ENCODE results near the gene MAPRE2.

- TF ChIP-seq, protein P1, sequence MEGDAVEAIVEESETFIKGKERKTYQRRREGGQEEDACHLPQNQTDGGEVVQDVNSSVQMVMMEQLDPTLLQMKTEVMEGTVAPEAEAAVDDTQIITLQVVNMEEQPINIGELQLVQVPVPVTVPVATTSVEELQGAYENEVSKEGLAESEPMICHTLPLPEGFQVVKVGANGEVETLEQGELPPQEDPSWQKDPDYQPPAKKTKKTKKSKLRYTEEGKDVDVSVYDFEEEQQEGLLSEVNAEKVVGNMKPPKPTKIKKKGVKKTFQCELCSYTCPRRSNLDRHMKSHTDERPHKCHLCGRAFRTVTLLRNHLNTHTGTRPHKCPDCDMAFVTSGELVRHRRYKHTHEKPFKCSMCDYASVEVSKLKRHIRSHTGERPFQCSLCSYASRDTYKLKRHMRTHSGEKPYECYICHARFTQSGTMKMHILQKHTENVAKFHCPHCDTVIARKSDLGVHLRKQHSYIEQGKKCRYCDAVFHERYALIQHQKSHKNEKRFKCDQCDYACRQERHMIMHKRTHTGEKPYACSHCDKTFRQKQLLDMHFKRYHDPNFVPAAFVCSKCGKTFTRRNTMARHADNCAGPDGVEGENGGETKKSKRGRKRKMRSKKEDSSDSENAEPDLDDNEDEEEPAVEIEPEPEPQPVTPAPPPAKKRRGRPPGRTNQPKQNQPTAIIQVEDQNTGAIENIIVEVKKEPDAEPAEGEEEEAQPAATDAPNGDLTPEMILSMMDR (IDR thresholded peaks at IDR 0.05): no peak
- no peak for TF ChIP-seq ZFX (IDR thresholded peaks at IDR 0.05; ENCODE audit: borderline replicate concordance)
Observed at GRCh38 chr18:35061336-35061735, 20.1 kb downstream of the MAPRE2 start.
